Activated CD4-positive, alpha-beta memory T cell treated with anti-CD3 and anti-CD28 coated beads for 36 hours (primary cell): ENCODE results near the gene CISD3. TPM values are rescaled to one million over a fixed set of nuclear protein-coding genes. Genes with fewer than 3 reads are reported as not detected.

Experiments used
- CTCF ChIA-PET: fragments of 350-600 bp; sonication (Branson Sonifier 250); formaldehyde crosslinking; loops from one replicate; lab custom pipeline; 2021; ENCODE audit warnings: antibody characterized with exemption, inconsistent platforms; lab: Charles Lee
- POLR2A ChIA-PET: fragments of 350-600 bp; sonication (Branson Sonifier 250); formaldehyde crosslinking; loops from one replicate; lab custom pipeline; 2021; ENCODE audit warnings: antibody characterized with exemption; lab: Charles Lee
- DNase-seq: peaks from one replicate; pipeline ENCODE4 v3.0.0-alpha.2; 2020
- H3K27ac Mint-ChIP-seq: one replicate; pipeline ENCODE4 v1.8.0; 2021; ENCODE audit warnings: mixed read lengths
- H3K27me3 Mint-ChIP-seq: one replicate; pipeline ENCODE4 v1.8.0; 2021; ENCODE audit warnings: mixed read lengths
- H3K36me3 Mint-ChIP-seq: one replicate; pipeline ENCODE4 v1.8.0; 2021; ENCODE audit warnings: mixed read lengths
- H3K4me1 Mint-ChIP-seq: one replicate; pipeline ENCODE4 v1.8.0; 2021; ENCODE audit warnings: low read depth, mixed read lengths
- H3K4me3 Mint-ChIP-seq: one replicate; pipeline ENCODE4 v1.8.0; 2021; ENCODE audit warnings: mild to moderate bottlenecking, mixed read lengths
- H3K9me3 Mint-ChIP-seq: one replicate; pipeline ENCODE4 v1.8.0; 2021; ENCODE audit warnings: mixed read lengths
- intact Hi-C: fragments of 100-400 bp; cut with micrococcal nuclease; formaldehyde crosslinking; loops from one replicate; pipeline ENCODE4 v1.15.1; 2023
- microRNA-seq: library from miRNA; unstranded; fragments of <30 nt; microRNA quantifications from one replicate; pipeline ENCODE4 v1.2.0, GENCODE V29; 2022; ENCODE audit warnings: borderline number of aligned reads, borderline microRNAs expressed, borderline replicate concordance
- total RNA-seq, 2 experiments: library from RNA; stranded (reverse); gene quantifications; one replicate each; pipeline ENCODE4 v1.2.3, GENCODE V29; 2021

Gene CISD3
- total RNA-seq, 2 experiments from 2014 or later = 54.7 to 59.1 TPM

- Mint-ChIP-seq H3K9me3 (no peaks in the 10 kb centered on the region), H3K4me3 (peak overlapping the region; percentile 92), H3K27me3 (peaks cover 25% of the 10 kb centered on the region), H3K36me3 (peaks cover 33% of the 10 kb centered on the region), H3K4me1 (peaks cover 37% of the 10 kb centered on the region), H3K27ac (peak overlapping the region; percentile 94)
- DNase-seq = no peak
- intact Hi-C loops = loop anchor here (2.0 to 5.0 kb wide), 2 partner anchors 46 to 196 kb away; partner anchors contain the start of gene PIP4K2B
- POLR2A ChIA-PET = interaction anchor here (0.7 kb wide), 1 partner anchor 12 kb away, joined by 3 read pairs; no protein-coding TSS in a partner anchor
- CTCF ChIA-PET = interaction anchor here (1.4 to 4.3 kb wide), 2 partner anchors 18 to 25 kb away, joined by 6 to 39 read pairs; no protein-coding TSS in a partner anchor
Measured at GRCh38 chr17:38753071-38753506, 22.9 kb downstream of the CISD3 start.

DNA sequence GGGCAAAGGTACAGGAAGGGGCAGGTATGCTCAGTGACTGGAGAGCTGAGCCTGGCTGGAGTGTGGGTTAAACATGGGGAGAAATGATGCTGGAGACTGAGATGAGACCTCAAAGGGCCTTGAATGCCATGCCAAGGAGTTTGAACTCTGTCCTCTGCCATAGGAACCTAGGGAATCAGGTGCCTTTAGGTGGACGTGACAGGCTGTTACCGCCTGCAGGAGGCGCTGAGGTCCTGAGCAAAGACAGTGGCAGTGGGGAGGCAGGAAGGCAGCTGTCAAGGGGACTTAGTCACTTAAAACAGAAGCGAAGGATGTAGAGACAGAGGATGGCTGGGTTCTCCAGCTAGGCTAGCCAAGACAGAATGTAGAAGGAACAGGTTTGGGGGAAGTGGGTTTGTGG is 31.5 kb downstream of the CISD3 start:
- peaks cover 58% of the 10 kb centered on the region for H3K36me3 Mint-ChIP-seq
- CTCF ChIA-PET = interaction anchor here (0.8 to 1.1 kb wide), 6 partner anchors 9 to 402 kb away, joined by 3 to 4 read pairs (median 4); no protein-coding TSS in a partner anchor
- H3K4me1 Mint-ChIP-seq = peaks cover 3% of the 10 kb centered on the region
- H3K9me3 Mint-ChIP-seq = no peaks in the 10 kb centered on the region
- DNase-seq = peak; percentile 63
- POLR2A ChIA-PET = no interaction called here
- no peaks in the 10 kb centered on the region for H3K27me3 Mint-ChIP-seq
- intact Hi-C loops = no loop called here
- peak overlapping the region; percentile 43 for H3K27ac Mint-ChIP-seq
- H3K4me3 Mint-ChIP-seq = no peak overlapping the region

GRCh38 chr17:38762231-38762630 is 32.1 kb downstream of the CISD3 start:
- ChIA-PET CTCF (interaction anchor here (0.6 to 1.1 kb wide), 7 partner anchors 10 to 1388 kb away, joined by 3 to 4 read pairs (median 3); no protein-coding TSS in a partner anchor), POLR2A (no interaction called here)
- no peak overlapping the region for H3K4me3 Mint-ChIP-seq
- H3K36me3 Mint-ChIP-seq = peaks cover 58% of the 10 kb centered on the region
- peaks cover 3% of the 10 kb centered on the region for H3K4me1 Mint-ChIP-seq
- intact Hi-C loops = no loop called here
- no peak overlapping the region for H3K27ac Mint-ChIP-seq
- no peaks in the 10 kb centered on the region for H3K27me3 Mint-ChIP-seq
- no peak for DNase-seq
- no peaks in the 10 kb centered on the region for H3K9me3 Mint-ChIP-seq

DNA sequence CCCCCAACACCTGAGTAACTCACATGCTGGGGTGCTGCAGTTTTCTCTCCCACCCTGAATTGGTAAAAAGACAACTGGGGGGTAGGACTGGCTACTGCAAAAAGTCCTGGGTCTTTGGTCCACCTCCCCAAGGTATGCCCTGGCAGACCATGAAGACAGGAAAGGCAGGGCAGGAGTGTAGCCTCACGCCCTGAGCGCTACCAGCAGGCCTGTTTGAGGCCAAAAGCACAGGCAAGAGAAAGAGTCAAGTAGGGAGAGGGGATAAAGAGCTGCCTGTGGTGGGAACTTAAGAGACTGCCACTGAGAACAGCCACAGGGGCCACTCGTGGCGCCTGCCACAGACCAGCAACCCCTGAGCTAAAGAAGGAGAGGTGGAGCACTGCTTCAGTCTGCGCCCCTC is 36.2 kb downstream of the CISD3 start:
- Mint-ChIP-seq H3K27ac (no peak overlapping the region), H3K9me3 (no peaks in the 10 kb centered on the region), H3K36me3 (peaks cover 50% of the 10 kb centered on the region), H3K4me3 (no peak overlapping the region), H3K4me1 (no peaks in the 10 kb centered on the region), H3K27me3 (no peaks in the 10 kb centered on the region)
- ChIA-PET CTCF (no interaction called here), POLR2A (interaction anchor here (0.6 kb wide), 1 partner anchor 26 kb away, joined by 3 read pairs; no protein-coding TSS in a partner anchor)
- intact Hi-C loops = no loop called here
- no peak for DNase-seq

DNA sequence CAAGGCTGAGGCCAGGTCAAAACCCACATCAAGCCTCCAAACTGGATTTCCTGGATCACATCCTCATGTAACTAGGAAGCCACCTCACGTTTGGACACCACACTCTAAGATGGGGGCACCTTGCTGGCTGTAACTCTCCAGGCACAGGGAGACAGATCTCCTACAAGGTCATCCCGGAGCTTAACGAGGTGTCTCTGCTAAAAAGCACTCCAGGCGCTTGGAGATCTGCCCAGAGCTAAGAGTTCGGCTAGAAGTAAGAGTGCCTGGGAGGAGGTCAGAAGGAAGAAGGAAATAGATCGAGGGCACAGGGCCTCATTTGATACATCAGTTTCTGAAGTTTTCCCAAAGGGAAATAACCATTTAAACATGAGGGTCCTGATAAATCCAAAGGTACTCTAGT is 38.3 kb downstream of the CISD3 start:
- H3K9me3 Mint-ChIP-seq = no peaks in the 10 kb centered on the region
- no peak overlapping the region for H3K27ac Mint-ChIP-seq
- no peaks in the 10 kb centered on the region for H3K27me3 Mint-ChIP-seq
- intact Hi-C loops = no loop called here
- H3K4me1 Mint-ChIP-seq = no peaks in the 10 kb centered on the region
- DNase-seq = no peak
- peaks cover 37% of the 10 kb centered on the region for H3K36me3 Mint-ChIP-seq
- CTCF ChIA-PET = interaction anchor here (1.2 kb wide), 1 partner anchor 30 kb away, joined by 3 read pairs; no protein-coding TSS in a partner anchor
- POLR2A ChIA-PET = interaction anchor here (0.9 kb wide), 1 partner anchor 12 kb away, joined by 3 read pairs; no protein-coding TSS in a partner anchor
- H3K4me3 Mint-ChIP-seq = no peak overlapping the region

DNA sequence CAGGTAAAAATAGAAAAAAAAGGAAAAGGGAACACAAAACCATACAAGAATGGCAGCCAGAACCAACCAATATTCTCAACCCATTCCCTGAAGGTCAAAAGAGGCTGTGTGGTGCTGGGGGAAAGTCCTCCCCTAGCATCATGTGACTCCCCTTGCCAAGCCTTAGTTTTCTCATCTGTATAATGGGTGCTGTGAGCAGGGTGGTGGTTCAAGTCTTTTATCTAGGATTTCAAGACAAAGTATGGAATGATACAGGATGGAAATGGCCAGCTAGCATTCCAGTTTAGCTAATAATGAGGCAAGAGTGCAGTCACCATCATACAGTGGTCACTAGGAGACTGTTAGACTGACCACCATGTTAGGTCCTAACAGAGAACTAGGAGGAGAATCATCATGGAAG is 43.1 kb downstream of the CISD3 start:
- ChIA-PET CTCF (no interaction called here), POLR2A (no interaction called here)
- Mint-ChIP-seq H3K27ac (no peak overlapping the region), H3K36me3 (peaks cover 19% of the 10 kb centered on the region), H3K27me3 (no peaks in the 10 kb centered on the region), H3K9me3 (no peaks in the 10 kb centered on the region), H3K4me3 (no peak overlapping the region), H3K4me1 (no peaks in the 10 kb centered on the region)
- DNase-seq = no peak
- intact Hi-C loops = no loop called here

- intact Hi-C loops = no loop called here
- POLR2A ChIA-PET = interaction anchor here (1.1 kb wide), 1 partner anchor 14 kb away, joined by 3 read pairs; no protein-coding TSS in a partner anchor
- Mint-ChIP-seq H3K9me3 (no peaks in the 10 kb centered on the region), H3K4me3 (no peak overlapping the region), H3K36me3 (peaks cover 32% of the 10 kb centered on the region), H3K27me3 (no peaks in the 10 kb centered on the region), H3K4me1 (no peaks in the 10 kb centered on the region), H3K27ac (no peak overlapping the region)
- CTCF ChIA-PET = interaction anchor here (0.7 kb wide), 1 partner anchor 116 kb away, joined by 3 read pairs; no protein-coding TSS in a partner anchor
- no peak for DNase-seq
Measured at GRCh38 chr17:38777641-38778250, 47.6 kb downstream of the CISD3 start.

DNA sequence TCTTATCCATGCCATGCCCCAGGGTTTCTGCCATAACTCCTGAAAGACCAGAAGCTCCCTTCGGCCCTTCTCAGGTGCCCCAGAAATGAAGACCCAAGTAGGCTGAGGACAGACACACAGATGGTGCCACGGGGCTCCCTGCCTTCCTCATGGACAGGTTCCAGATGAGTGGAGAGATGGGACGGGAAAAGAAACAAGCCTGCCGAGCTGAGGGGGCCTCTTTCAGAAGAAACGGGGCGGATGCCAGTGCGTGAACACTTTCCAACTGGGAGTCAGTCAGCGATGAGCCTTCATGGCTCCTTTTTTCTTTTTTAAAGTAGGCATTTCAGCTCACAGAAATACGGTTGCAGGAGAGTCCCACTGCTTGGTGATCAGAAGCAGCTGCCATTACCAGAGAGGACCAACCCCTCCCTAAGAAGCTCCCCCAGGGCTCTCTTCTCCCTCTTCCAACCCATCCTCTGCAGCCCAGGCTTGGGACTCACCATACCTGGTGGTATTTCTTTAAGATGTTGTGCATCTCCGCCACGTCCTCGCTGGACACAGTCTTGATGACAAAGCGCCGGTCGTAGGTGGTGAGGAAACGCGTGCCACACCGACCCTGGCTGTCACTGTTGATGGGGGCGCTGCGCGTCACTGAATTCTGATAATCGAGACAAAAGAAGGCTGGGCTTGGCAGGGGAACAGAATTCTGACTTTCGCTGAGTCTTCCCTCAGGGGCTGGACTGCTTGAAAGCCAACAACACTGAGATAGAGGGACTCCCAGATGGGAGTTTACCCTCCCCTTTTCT is 50.0 kb downstream of the CISD3 start:
- ChIA-PET CTCF (no interaction called here), POLR2A (no interaction called here)
- H3K4me1 Mint-ChIP-seq = no peaks in the 10 kb centered on the region
- peaks cover 27% of the 10 kb centered on the region for H3K36me3 Mint-ChIP-seq
- H3K27ac Mint-ChIP-seq = no peak overlapping the region
- H3K4me3 Mint-ChIP-seq = no peak overlapping the region
- no peaks in the 10 kb centered on the region for H3K27me3 Mint-ChIP-seq
- H3K9me3 Mint-ChIP-seq = no peaks in the 10 kb centered on the region
- no peak for DNase-seq
- intact Hi-C loops = no loop called here

DNA sequence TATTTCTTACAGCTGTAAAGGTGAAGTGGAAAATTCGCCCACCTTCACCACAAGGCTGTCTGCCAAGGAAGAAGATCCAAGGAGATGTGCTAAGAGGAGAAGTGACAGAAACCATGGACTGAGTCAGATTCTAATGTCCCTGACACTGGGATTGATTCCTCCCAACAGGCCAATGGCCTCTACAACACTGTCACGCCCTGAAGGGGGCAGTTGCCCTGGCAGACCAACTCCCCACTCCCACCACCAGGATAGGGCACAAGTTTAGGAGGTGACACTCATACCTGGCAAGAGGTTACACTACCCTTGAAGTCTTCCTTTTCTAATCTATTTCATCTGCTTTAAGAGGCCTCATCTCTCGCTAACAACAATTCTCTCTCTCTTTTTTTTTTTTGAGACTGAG is 53.1 kb downstream of the CISD3 start:
- POLR2A ChIA-PET = no interaction called here

More for the DNA sequence above, 53.1 kb downstream of the CISD3 start:
- no peak for DNase-seq
- H3K27ac Mint-ChIP-seq = no peak overlapping the region
- intact Hi-C loops = no loop called here
- H3K27me3 Mint-ChIP-seq = no peaks in the 10 kb centered on the region
- CTCF ChIA-PET = no interaction called here
- peaks cover 27% of the 10 kb centered on the region for H3K36me3 Mint-ChIP-seq
- H3K4me3 Mint-ChIP-seq = no peak overlapping the region
- no peaks in the 10 kb centered on the region for H3K9me3 Mint-ChIP-seq
- H3K4me1 Mint-ChIP-seq = no peaks in the 10 kb centered on the region

Small RNA genes lying within 50 kb of the gene (microRNA-seq; reads per million reads assigned to microRNA genes)
- gene MIR4726 (4.7 reads per million, percentile 12 among the genes with 10 or more reads in this experiment), gene MIR4734 (not detected)

Other genes with a start within 250 kb of the CISD3 start
- 1 to 10 TPM in 1 of 2 experiments, under 1 TPM in 1; 0.92 to 1.6 TPM for gene SRCIN1, start 124.4 kb upstream of the CISD3 start, total RNA-seq
- gene EPOP, start 55.4 kb upstream of the CISD3 start, total RNA-seq = 10 to 100 TPM; 37.1 to 38.0 TPM
- 100 to 1,000 TPM; 204 to 221 TPM for gene MLLT6, start 25.1 kb upstream of the CISD3 start, total RNA-seq
- gene PCGF2, start 18.0 kb downstream of the CISD3 start, total RNA-seq = 1 to 10 TPM; 3.4 to 4.2 TPM
- gene PSMB3, start 22.4 kb downstream of the CISD3 start, total RNA-seq = 100 to 1,000 TPM; 335 to 348 TPM
- gene PIP4K2B, start 69.2 kb downstream of the CISD3 start, total RNA-seq = 10 to 100 TPM; 37.8 to 37.9 TPM
- gene CWC25, start 95.0 kb downstream of the CISD3 start, total RNA-seq = 10 to 100 TPM; 21.1 to 21.5 TPM
- 1,000 to 10,000 TPM; 1,774 to 1,791 TPM for gene RPL23, start 123.4 kb downstream of the CISD3 start, total RNA-seq
- gene LASP1, start 139.7 kb downstream of the CISD3 start, total RNA-seq = 100 to 1,000 TPM; 134 to 139 TPM
- gene FBXO47, start 237.1 kb downstream of the CISD3 start, total RNA-seq = not detected